Inflammatory macrophage (primary cell): Measurements from ENCODE around the gene TCP1.
"Not testable (repeated sequence)": the region's sequence is repeated elsewhere in the genome, so short reads cannot be mapped to it uniquely, and the experiment has no call there.

Experiments used
- DNase-seq, 2 donors: peaks; one replicate each; pipeline ENCODE4 v3.0.0-alpha.2; 2020 to 2022

TCP1 gene

GRCh38 chr6:159769470-159769869 lies 19.9 kb downstream of the TCP1 start:
- DNase-seq = no peak

DNA sequence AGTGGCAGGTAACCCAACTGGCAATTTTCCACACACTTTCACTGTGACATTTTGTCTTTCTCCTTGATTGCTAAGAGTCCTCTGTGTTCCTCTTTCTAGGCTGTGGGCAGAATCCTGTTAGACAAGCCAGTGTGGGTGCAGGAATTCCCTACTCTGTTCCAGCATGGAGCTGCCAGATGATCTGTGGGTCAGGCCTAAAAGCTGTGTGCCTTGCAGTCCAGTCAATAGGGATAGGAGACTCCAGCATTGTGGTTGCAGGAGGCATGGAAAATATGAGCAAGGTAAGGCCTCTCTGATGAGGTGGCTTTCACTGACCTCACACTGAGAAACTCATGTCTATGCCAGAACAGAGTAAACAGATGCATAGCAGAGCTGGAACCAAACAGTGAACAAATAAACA lies 22.5 kb downstream of the TCP1 start:
- DNase-seq = peak in 1 of 2 donors; percentile 24

DNA sequence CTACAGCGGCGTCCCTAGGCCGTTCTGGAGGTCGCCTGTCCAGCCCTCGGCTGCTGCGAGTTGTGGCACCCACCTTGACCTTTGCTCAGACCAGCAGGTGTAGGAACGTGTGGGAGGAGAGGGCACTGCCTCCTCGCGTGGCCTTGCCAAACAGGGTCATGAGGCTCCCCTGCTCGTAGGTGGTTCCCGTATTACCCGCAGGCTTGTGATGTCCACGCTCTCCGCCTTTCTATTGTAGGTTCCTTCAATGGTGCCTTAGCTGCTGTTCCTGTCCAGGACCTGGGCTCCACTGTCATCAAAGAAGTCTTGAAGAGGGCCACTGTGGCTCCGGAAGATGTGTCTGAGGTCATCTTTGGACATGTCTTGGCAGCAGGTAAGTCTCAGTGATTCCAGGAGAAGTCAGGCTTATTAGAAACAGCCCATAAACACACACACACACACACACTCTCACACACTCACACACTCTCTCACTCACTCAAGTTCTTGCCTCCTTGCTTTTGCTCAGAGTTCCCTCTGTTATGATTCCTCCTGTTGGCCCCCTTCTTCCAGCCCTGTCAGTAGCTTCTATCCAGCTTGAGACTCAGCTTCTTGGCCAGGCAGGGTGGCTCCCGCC lies 26.6 kb downstream of the TCP1 start:
- DNase-seq = peak; percentile 62 to 89

GRCh38 chr6:159761873-159762680 lies 27.3 kb downstream of the TCP1 start, which contains the start of gene ACAT2:
Gene ACAT2 (plus strand): TSS chr6:159762045. CDS start chr6:159762088, 43 bp downstream.
- DNase-seq = peak; percentile 95 to 96

DNA sequence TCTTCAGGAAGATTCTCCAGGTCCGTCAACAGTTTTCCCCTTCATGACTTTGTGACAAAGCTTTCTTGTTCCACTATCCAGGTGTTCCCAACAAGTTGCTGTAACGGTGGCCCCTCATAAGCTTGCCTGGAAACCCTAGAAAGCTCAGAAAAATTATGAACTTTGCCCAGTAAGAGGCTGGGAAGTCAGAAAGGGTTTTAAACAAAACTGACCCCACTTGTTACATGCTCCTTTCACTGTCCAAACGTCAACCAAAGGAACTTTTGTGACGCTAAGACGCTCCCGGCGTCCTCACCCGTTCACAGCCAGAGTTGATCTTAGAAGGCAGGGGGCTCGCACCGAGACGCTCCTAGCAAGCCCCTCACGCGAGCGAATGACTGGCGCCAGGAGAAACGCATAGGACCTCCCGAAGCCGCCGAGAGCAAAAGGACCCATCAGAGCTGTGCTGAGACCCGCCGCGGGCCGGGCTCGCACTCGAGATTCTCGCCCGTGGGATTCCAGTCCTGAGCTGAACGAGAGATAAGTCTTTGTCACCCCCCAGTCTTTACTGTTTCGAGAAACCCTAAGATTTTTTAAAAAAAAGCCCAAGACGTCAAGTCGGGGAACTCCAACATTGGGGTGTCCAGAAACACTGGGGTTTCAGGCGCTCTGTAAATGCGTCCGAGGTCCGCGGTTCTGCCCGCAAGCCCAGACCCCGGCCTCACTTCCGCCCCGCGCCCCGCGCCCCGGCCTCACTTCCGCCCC lies 28.1 kb downstream of the TCP1 start:
- DNase-seq = peak in 1 of 2 donors; percentile 9

- no peak for DNase-seq
These were observed 28.8 kb downstream of the TCP1 start for GRCh38 chr6:159760602-159761057.

- DNase-seq = no peak
These were observed 29.8 kb downstream of the TCP1 start for GRCh38 chr6:159759645-159760044.

DNA sequence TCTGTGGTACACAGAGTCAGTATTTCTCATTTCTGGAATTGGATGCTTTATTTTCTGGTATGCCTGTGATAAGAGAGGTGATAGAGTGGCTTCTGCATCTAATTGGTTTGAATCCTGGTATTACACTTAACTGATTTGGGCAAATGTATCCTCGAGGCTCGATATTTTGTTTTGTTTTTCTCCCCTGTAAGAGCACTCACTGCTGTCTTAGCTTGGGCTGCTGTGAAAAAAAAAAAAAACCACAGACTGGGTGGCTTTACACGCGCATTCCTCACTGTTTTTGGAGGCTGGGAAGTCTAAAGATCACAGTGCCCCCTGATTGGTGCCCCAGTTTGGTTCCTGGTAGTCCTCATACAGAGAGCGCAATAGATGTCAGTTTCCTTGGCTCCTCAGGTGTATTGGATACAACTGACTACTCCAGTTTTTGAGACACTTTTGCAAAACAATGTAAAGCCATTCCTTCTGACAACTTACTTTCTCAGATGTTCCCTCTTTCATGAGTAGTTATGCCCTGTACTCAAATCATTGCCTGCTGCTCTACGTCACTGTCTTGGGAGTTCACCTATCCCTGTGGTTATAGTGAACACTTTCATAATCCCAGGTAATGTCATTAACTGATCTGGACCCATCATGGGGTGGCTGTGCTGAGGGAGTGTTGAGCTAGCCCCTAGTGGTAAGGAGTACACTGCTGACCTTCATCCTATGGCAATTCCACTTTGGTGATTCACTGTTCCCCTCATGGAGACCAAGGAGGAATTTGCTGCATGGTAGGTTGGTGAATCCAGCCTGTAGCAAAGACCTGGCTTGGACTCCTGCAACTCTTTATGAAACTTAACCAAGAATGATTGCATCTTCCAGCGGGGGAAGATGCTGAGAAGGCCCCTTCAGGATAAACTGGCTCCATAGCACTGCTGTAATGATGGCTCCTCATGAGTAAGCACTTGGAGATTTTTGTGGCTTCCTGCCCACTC lies 31.1 kb downstream of the TCP1 start:
- DNase-seq = no peak

- DNase-seq = no peak
These were observed 32.9 kb downstream of the TCP1 start for GRCh38 chr6:159756508-159756907.

DNA sequence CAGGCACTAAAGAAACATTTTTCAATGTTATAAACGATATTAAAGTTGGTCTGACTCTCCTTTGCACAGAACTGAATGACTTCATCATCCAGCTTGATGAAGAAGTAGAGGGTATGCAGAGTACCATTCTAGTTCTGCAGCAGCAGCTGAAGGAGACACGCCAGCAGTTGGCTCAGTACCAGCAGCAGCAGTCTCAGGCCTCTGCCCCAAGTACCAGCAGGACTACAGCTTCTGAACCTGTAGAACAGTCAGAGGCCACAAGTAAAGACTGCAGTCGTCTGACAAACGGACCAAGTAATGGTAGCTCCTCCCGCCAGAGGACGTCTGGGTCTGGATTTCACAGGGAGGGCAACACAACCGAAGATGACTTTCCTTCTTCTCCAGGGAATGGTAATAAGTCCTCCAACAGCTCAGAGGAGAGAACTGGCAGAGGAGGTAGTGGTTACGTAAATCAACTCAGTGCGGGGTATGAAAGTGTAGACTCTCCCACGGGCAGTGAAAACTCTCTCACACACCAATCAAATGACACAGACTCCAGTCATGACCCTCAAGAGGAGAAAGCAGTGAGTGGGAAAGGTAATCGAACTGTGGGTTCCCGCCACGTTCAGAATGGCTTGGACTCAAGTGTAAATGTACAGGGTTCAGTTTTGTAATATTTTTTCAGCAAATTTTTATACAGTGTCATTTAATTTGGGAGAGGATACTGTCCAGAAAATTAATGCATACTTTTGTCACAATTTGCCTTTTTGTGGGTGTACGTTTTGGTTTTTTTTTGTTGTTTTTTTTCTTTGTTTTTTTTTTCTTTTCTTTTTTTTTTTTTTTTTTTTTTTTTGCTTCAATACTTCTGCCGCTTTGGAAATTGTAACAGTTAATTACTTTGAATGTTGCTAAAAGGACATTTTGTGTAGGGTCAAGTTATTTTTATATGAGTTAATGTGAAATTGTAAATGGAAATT lies 34.2 kb downstream of the TCP1 start:
- DNase-seq = no peak

- DNase-seq = no peak
These were observed 35.0 kb downstream of the TCP1 start for GRCh38 chr6:159754401-159754800.

DNA sequence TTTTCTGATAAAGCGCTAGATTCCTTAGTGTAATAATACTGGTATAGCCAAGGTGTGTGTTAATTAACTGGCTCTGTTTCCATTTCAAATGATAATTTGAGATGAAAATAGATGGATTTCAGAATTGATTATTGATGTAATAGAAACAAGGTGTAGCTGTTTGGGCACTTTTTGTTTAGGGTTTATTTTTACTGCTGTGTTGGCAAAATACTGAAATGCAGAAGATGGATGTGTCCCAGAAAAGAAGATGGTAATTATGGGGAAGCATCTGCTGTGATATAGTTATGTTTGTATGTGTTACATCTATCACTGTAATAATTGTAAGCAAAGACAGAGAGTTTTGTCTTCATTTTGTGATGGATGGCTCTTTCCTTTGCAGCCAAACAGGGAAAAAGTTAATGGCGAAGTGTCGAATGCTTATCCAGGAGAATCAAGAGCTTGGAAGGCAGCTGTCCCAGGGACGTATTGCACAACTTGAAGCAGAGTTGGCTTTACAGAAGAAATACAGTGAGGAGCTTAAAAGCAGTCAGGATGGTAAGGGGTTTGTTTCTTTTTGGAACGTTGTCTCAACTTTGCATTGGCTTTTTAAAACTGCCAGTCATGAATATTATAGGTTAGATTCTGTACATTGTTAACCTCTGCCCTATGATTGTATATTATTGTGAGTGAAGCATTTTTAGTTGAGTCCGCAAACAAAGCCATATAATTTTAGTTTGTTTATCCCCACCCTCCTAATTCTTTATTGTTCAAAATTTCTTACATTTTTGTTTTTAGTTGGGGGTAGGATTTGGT lies 36.1 kb downstream of the TCP1 start:
- no peak for DNase-seq

GRCh38 chr6:159751448-159751847 lies 38.0 kb downstream of the TCP1 start:
- DNase-seq = no peak

DNA sequence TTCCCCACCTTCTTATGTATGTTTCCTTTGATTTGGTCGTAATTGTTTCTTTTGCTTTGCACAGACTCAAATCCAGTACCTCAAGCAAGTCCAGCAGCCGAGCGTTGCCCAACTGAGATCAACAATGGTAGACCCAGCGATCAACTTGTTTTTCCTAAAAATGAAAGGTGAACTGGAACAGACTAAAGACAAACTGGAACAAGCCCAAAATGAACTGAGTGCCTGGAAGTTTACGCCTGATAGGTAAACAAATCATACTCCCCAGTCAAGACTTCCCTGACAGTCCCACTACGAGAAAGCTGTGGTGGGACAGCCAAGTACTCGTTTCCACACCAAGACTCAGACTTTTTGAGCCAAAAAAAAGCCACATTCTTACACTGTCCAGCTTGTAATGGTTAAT lies 41.3 kb downstream of the TCP1 start:
- not testable (repeated sequence) for DNase-seq

DNA sequence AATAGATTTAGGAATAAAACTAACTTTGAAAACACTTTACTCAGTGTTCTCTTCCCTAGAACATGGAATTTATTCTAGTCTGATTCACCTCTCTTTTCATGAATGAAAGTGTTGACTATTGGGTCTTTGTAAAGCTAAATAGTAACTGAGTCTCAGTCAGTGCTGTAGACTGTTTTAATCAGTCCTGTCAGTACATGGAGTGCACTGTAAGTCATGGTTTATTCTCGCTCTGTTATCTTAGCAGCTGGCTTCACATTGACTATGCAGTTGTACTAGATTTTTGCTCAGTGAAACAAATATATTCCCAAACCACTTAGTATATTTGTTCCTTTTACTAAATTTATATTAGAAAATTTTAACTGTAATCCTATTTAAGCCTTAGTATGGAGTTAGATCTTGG lies 42.6 kb downstream of the TCP1 start:
- no peak for DNase-seq

DNA sequence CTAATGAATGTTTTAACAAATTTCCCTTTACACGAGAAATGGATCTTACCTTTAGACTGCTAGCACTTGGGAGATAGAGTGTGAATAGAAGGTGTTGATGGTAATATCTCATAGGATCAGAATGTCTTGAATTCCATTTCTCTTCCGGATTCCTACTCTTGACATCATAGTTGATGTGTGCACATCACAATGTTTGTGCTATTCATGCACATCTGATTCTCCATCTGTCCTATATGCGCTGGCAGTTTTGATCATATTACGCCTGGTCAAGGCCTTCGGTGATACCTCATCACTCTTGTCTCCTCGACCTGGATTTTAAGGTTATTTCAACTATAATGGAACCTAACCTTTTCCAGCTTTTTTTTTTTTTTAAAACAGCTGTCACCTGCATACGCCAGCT lies 44.3 kb downstream of the TCP1 start:
- DNase-seq = no peak

- no peak for DNase-seq
These were observed 47.2 kb downstream of the TCP1 start for GRCh38 chr6:159742165-159742564.

GRCh38 chr6:159739341-159739740 lies 50.1 kb downstream of the TCP1 start:
- DNase-seq = peak in 1 of 2 donors; percentile 55

GRCh38 chr6:159736908-159737307 lies 52.5 kb downstream of the TCP1 start:
- DNase-seq = no peak

DNA sequence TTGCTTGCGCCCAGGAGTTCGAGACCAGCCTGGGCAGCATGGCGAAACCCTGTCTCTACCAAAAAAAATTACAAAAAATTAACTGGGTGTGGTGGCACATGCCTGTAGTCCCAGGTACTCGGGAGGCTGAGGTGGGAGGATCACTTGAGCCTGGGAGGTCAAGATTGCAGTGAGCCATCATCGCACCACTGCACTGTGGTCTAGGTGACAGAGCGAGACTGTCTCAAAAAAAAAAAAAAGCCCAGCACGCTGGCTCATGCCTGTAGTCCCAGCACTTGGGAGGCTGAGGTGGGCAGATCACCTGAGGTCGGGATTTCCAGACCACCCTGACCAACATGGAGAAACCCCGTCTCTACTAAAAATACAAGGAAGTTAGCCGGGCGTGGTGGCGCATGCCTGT lies 56.0 kb downstream of the TCP1 start:
- DNase-seq = not testable (repeated sequence)
